HEK293 (cell line): Measurements from ENCODE around the gene IL3RA.

Experiments
- PBX3 ChIP-seq: sonication (generic); formaldehyde crosslinking; IDR thresholded peaks from 2 replicates; pipeline ENCODE4 v1.8.1; 2022; ENCODE audit warnings: mild to moderate bottlenecking, moderate library complexity, missing genetic modification reagents
- REST ChIP-seq: fragments of 450-650 bp; formaldehyde crosslinking; IDR thresholded peaks from 2 replicates; pipeline ENCODE4 v1.5.1; 2016; ENCODE audit warnings: missing biosample characterization, missing genetic modification characterization
- ZBTB11 ChIP-seq: fragments of 450-650 bp; formaldehyde crosslinking; conservative IDR thresholded peaks from 2 replicates; pipeline ENCODE4 v1.5.1; 2016; ENCODE audit warnings: low read depth, missing biosample characterization, missing genetic modification characterization
- ZNF169 ChIP-seq: fragments of 450-650 bp; formaldehyde crosslinking; IDR thresholded peaks from 2 replicates; pipeline ENCODE4 v1.5.1; 2016; ENCODE audit warnings: missing biosample characterization, missing genetic modification characterization
- ZNF174 ChIP-seq: fragments of 450-650 bp; formaldehyde crosslinking; IDR thresholded peaks from 2 replicates; pipeline ENCODE4 v1.5.0; 2017; ENCODE audit warnings: missing biosample characterization, mild to moderate bottlenecking, missing genetic modification characterization
- ZNF624 ChIP-seq: fragments of 450-650 bp; formaldehyde crosslinking; IDR thresholded peaks from 2 replicates; pipeline ENCODE4 v1.5.1; 2017; ENCODE audit warnings: missing biosample characterization, missing genetic modification characterization
- ZNF670 ChIP-seq: fragments of 450-650 bp; formaldehyde crosslinking; IDR thresholded peaks from 2 replicates; pipeline ENCODE4 v1.5.1; 2016; ENCODE audit warnings: missing biosample characterization, missing genetic modification characterization, low read depth
- ZNF785 ChIP-seq: fragments of 450-650 bp; formaldehyde crosslinking; IDR thresholded peaks from 2 replicates; pipeline ENCODE4 v1.5.1; 2016; ENCODE audit warnings: missing biosample characterization, missing genetic modification characterization
- ZNF837 ChIP-seq: fragments of 450-650 bp; formaldehyde crosslinking; IDR thresholded peaks from 2 replicates; pipeline ENCODE4 v1.5.1; 2016; ENCODE audit warnings: missing biosample characterization, missing genetic modification characterization
- TF ChIP-seq, protein P1 (sequence below): fragments of 450-650 bp; formaldehyde crosslinking; IDR thresholded peaks from 2 replicates; pipeline ENCODE4 v1.5.1; 2016; ENCODE audit warnings: missing biosample characterization, missing genetic modification characterization
- TF ChIP-seq, protein P2 (sequence below): fragments of 450-650 bp; formaldehyde crosslinking; IDR thresholded peaks from 2 replicates; pipeline ENCODE4 v1.5.1; 2016; ENCODE audit warnings: missing biosample characterization, missing genetic modification characterization
- TF ChIP-seq, protein P3 (sequence below): fragments of 450-650 bp; formaldehyde crosslinking; IDR thresholded peaks from 2 replicates; pipeline ENCODE4 v1.5.1; 2016; ENCODE audit warnings: missing biosample characterization, missing genetic modification characterization, low read depth

GRCh38 chrX:1330605-1331004 lies 6.0 kb upstream of the IL3RA start:
- TF ChIP-seq, protein P1, sequence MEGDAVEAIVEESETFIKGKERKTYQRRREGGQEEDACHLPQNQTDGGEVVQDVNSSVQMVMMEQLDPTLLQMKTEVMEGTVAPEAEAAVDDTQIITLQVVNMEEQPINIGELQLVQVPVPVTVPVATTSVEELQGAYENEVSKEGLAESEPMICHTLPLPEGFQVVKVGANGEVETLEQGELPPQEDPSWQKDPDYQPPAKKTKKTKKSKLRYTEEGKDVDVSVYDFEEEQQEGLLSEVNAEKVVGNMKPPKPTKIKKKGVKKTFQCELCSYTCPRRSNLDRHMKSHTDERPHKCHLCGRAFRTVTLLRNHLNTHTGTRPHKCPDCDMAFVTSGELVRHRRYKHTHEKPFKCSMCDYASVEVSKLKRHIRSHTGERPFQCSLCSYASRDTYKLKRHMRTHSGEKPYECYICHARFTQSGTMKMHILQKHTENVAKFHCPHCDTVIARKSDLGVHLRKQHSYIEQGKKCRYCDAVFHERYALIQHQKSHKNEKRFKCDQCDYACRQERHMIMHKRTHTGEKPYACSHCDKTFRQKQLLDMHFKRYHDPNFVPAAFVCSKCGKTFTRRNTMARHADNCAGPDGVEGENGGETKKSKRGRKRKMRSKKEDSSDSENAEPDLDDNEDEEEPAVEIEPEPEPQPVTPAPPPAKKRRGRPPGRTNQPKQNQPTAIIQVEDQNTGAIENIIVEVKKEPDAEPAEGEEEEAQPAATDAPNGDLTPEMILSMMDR (tag by site-specific recombination): no peak
- no peak for TF ChIP-seq ZNF785 (tag by site-specific recombination)
- TF ChIP-seq ZNF624 (tag by site-specific recombination): no peak
- no peak for TF ChIP-seq ZNF169
- no peak for TF ChIP-seq PBX3 (CRISPR knock-in tag)
- no peak for TF ChIP-seq ZNF174
- no peak for TF ChIP-seq ZBTB11 (tag by site-specific recombination)
- TF ChIP-seq, protein P2, sequence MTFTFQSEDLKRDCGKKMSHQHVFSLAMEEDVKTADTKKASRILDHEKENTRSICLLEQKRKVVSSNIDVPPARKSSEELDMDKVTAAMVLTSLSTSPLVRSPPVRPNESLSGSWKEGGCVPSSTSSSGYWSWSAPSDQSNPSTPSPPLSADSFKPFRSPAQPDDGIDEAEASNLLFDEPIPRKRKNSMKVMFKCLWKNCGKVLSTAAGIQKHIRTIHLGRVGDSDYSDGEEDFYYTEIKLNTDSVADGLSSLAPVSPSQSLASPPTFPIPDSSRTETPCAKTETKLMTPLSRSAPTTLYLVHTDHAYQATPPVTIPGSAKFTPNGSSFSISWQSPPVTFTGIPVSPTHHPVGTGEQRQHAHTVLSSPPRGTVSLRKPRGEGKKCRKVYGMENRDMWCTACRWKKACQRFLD (tag by site-specific recombination): no peak
- TF ChIP-seq ZNF670 (tag by site-specific recombination): no peak
- TF ChIP-seq, protein P3, sequence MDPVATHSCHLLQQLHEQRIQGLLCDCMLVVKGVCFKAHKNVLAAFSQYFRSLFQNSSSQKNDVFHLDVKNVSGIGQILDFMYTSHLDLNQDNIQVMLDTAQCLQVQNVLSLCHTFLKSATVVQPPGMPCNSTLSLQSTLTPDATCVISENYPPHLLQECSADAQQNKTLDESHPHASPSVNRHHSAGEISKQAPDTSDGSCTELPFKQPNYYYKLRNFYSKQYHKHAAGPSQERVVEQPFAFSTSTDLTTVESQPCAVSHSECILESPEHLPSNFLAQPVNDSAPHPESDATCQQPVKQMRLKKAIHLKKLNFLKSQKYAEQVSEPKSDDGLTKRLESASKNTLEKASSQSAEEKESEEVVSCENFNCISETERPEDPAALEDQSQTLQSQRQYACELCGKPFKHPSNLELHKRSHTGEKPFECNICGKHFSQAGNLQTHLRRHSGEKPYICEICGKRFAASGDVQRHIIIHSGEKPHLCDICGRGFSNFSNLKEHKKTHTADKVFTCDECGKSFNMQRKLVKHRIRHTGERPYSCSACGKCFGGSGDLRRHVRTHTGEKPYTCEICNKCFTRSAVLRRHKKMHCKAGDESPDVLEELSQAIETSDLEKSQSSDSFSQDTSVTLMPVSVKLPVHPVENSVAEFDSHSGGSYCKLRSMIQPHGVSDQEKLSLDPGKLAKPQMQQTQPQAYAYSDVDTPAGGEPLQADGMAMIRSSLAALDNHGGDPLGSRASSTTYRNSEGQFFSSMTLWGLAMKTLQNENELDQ (tag by site-specific recombination): no peak
- no peak for TF ChIP-seq ZNF837 (tag by site-specific recombination)
- no peak for TF ChIP-seq REST (tag by site-specific recombination)
